DMS153 treated with DMSO at 0.1 percent for 48 hours (cell line): Measurements from ENCODE around the gene BIN1.

Experiments
- DNase-seq: peaks from one replicate; lab custom pipeline; 2025; ENCODE audit not compliant: unreplicated experiment; lab: John Stamatoyannopoulos, UW

Gene BIN1

GRCh38 chr2:127027715-127028114 is 79.2 kb downstream of the BIN1 start:
- DNase-seq = no peak

- DNase-seq = peak; percentile 69
These were observed 81.4 kb downstream of the BIN1 start for GRCh38 chr2:127025359-127026166.

- peak; percentile 36 for DNase-seq
These were observed 82.1 kb downstream of the BIN1 start for GRCh38 chr2:127024769-127025358.

GRCh38 chr2:127023504-127023903 is 83.5 kb downstream of the BIN1 start:
- DNase-seq = no peak

GRCh38 chr2:127022817-127023216 is 84.1 kb downstream of the BIN1 start:
- no peak for DNase-seq

GRCh38 chr2:127020536-127020935 is 86.4 kb downstream of the BIN1 start:
- DNase-seq = no peak

- no peak for DNase-seq
These were observed 89.4 kb downstream of the BIN1 start for GRCh38 chr2:127017548-127017947.

- no peak for DNase-seq
These were observed 90.6 kb downstream of the BIN1 start for GRCh38 chr2:127016329-127016728.

GRCh38 chr2:127015106-127015910 is 91.6 kb downstream of the BIN1 start:
- no peak for DNase-seq

GRCh38 chr2:127014630-127015029 is 92.3 kb downstream of the BIN1 start:
- no peak for DNase-seq

GRCh38 chr2:127014224-127014623 is 92.7 kb downstream of the BIN1 start:
- no peak for DNase-seq

GRCh38 chr2:127012868-127013267 is 94.1 kb downstream of the BIN1 start:
- DNase-seq = no peak

GRCh38 chr2:127012215-127012614 is 94.7 kb downstream of the BIN1 start:
- DNase-seq = no peak

GRCh38 chr2:127011796-127012195 is 95.2 kb downstream of the BIN1 start:
- DNase-seq = no peak

GRCh38 chr2:127011231-127011661 is 95.7 kb downstream of the BIN1 start:
- DNase-seq = no peak

GRCh38 chr2:127008265-127009015 is 98.5 kb downstream of the BIN1 start:
- no peak for DNase-seq

- no peak for DNase-seq
These were observed 99.3 kb downstream of the BIN1 start for GRCh38 chr2:127007652-127008051.

- no peak for DNase-seq
These were observed 100.0 kb downstream of the BIN1 start for GRCh38 chr2:127006962-127007361.

- no peak for DNase-seq
These were observed 101.9 kb downstream of the BIN1 start for GRCh38 chr2:127004893-127005600.

GRCh38 chr2:127003070-127003800 is 103.7 kb downstream of the BIN1 start:
- DNase-seq = no peak
